NT2/D1 (cell line): ENCODE measurements around the gene TMEM63A.
"Not testable (repeated sequence)": the region's sequence is repeated elsewhere in the genome, so short reads cannot be mapped to it uniquely, and the experiment has no call there.

Experiments used
- DNase-seq: peaks from one replicate; pipeline ENCODE4 v3.0.0-alpha.2; 2011; ENCODE audit warnings: low read depth, low spot score
- H3K27me3 ChIP-seq: 2 replicates; pipeline ENCODE4 v1.6.0; 2011; ENCODE audit warnings: mild to moderate bottlenecking; ENCODE audit not compliant: insufficient read length, insufficient read depth
- H3K36me3 ChIP-seq: 2 replicates; pipeline ENCODE4 v1.6.1; 2011; ENCODE audit warnings: mild to moderate bottlenecking, low read length, mixed read lengths; ENCODE audit not compliant: insufficient read depth, insufficient read length
- H3K4me1 ChIP-seq: 2 replicates; pipeline ENCODE4 v1.5.1; 2011; ENCODE audit not compliant: insufficient read depth, insufficient read length
- H3K4me3 ChIP-seq: 2 replicates; pipeline ENCODE4 v1.5.1; 2011; ENCODE audit warnings: low read depth; ENCODE audit not compliant: insufficient read length
- H3K9ac ChIP-seq: 2 replicates; pipeline ENCODE4 v1.6.0; 2011; ENCODE audit warnings: low read depth; ENCODE audit not compliant: insufficient read length
- H3K9me3 ChIP-seq: 2 replicates; pipeline ENCODE4 v1.5.1; 2011; ENCODE audit warnings: mild to moderate bottlenecking, low read length; ENCODE audit not compliant: insufficient read depth
- SUZ12 ChIP-seq: IDR thresholded peaks from 2 replicates; pipeline ENCODE4 v1.6.1; 2011; ENCODE audit not compliant: insufficient read length, insufficient read depth; ENCODE audit errors: extremely low read depth
- YY1 ChIP-seq: IDR thresholded peaks from 2 replicates; pipeline ENCODE4 v1.6.1; 2011; ENCODE audit not compliant: insufficient read length, insufficient read depth
- ZNF274 ChIP-seq: IDR thresholded peaks from 2 replicates; pipeline ENCODE4 v1.6.1; 2011; ENCODE audit warnings: mild to moderate bottlenecking, low read depth, low read length

The TMEM63A gene

DNA sequence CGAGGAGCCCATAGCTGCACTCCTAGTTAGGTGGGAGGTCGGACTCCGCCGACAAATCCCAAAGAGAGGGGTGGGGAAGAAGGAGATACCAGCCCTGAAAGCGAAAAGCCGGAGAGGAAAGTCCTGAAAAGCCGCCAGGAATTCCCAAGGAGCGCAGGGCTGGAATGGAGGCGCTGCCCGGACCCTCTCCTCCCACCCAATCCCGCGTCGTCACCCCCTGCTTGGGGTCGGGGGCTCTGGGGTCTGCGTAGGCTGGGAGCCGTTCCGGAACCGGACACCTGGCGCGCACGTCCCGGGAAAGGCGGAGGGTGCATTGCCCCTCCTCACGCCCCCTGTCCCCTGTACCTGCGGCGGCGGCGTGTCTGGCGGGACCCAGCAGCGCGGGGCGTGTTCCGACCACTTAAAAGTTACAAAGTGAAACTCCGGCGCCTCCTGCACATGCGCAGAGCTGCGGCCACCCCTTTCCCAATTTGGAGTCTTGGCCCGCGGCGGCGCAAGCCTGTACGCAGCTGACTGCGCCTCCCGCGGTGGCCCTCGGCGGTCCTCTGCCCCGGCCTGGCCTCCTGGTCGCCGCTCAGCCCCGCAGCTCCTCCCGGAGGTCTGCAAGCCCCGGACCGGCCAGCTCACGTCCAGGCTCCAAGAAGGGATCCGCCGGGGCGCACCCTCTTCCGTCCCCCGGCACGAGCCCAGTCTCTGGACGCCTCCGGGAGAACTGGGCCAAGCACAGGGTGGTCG is at the start of gene TMEM63A:
TSS of gene TMEM63A (minus strand) at position 422 of the 735 bp plus-strand sequence. CDS start 4,800 bp downstream, outside the sequence.
- Histone ChIP-seq H3K4me1 (peaks cover 20% of the 10 kb centered on the region), H3K9me3 (no peaks in the 10 kb centered on the region), H3K4me3 (peak within 1 kb of the TSS; percentile 77), H3K27me3 (peaks cover 6% of the 10 kb centered on the region), H3K9ac (peak within 1 kb of the TSS; percentile 95), H3K36me3 (peaks cover 29% of the 10 kb centered on the region)
- TF ChIP-seq YY1 (peak; percentile 3), SUZ12 (no peak)
- DNase-seq: peak; percentile 90

- TF ChIP-seq SUZ12 (no peak), ZNF274 (no peak)
- Histone ChIP-seq H3K4me3 (no peak overlapping the region), H3K9ac (no peak overlapping the region), H3K4me1 (peaks cover 3% of the 10 kb centered on the region), H3K9me3 (no peaks in the 10 kb centered on the region), H3K27me3 (no peaks in the 10 kb centered on the region), H3K36me3 (no peaks in the 10 kb centered on the region)
- no peak for DNase-seq
These were observed 49.3 kb upstream of the TMEM63A start for GRCh38 chr1:225931270-225932136.

- no peak overlapping the region for H3K9ac ChIP-seq
These were observed 48.4 kb upstream of the TMEM63A start for GRCh38 chr1:225930566-225930965.

GRCh38 chr1:225929462-225929861 is 47.3 kb upstream of the TMEM63A start:
- H3K4me3 ChIP-seq, H3K4me1 ChIP-seq, H3K27me3 ChIP-seq, DNase-seq, H3K9me3 ChIP-seq, H3K36me3 ChIP-seq, H3K9ac ChIP-seq: not testable (repeated sequence)

More at GRCh38 chr1:225930566-225930965, 48.4 kb upstream of the TMEM63A start:
- Histone ChIP-seq H3K4me3 (no peak overlapping the region), H3K27me3 (no peaks in the 10 kb centered on the region), H3K9me3 (no peaks in the 10 kb centered on the region), H3K36me3 (no peaks in the 10 kb centered on the region), H3K4me1 (peaks cover 3% of the 10 kb centered on the region)
- no peak for TF ChIP-seq YY1
- no peak for TF ChIP-seq SUZ12
- DNase-seq: no peak

DNA sequence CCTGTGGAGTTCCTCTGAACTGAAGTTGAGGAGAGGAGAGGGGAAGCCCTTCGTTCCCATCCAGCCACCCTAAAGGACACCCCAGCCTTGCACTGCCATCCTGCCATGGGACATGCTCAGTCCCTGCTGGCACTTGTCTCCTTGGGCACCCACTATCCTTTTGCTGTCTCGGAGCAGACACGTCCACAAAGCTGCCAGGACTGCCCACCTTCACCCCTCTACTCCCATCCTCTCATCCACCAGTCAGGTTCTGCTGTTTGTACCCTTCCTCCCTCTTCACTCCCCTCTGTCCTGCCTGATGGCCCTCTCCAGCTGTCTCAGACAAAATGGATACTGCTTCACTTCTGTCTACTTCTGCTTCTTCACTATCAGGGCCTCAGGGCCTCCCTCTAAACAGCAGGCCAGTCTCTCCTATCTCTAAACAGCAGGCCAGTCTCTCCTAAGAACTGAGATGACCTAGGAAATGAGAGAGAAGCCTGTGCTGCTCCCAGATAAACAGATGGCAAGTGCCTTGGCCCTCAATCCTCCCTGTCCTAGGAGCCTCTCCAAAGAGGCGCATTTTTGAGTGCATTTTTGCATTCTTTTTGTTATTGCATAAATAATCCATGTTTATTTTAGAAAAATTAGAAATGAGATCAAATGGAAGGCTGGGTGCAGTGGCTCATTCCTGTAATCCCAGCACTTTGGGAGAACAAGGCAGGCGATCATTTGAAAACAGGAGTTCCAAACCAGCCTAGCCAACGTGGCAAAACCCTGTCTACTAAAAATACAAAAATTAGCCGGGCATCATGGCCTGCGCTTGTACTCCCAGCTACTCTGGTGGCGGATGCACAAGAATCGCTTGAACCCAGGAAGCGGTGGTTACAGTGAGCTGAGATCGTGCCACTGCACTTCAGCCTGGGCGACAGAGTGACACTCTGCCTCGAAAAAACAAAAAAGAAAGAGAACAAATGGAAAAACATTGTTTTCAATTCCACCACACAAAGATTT is 46.3 kb upstream of the TMEM63A start:
- no peak overlapping the region for H3K4me3 ChIP-seq
- no peaks in the 10 kb centered on the region for H3K27me3 ChIP-seq
- H3K9ac ChIP-seq: no peak overlapping the region
- TF ChIP-seq ZNF274: no peak
- TF ChIP-seq YY1: no peak
- TF ChIP-seq SUZ12: no peak
- H3K9me3 ChIP-seq: no peaks in the 10 kb centered on the region
- no peaks in the 10 kb centered on the region for H3K36me3 ChIP-seq
- DNase-seq: no peak
- H3K4me1 ChIP-seq: peaks cover 3% of the 10 kb centered on the region

- H3K9ac ChIP-seq: no peak overlapping the region
- H3K4me3 ChIP-seq: no peak overlapping the region
- peaks cover 15% of the 10 kb centered on the region for H3K4me1 ChIP-seq
- no peaks in the 10 kb centered on the region for H3K27me3 ChIP-seq
- no peaks in the 10 kb centered on the region for H3K9me3 ChIP-seq
- TF ChIP-seq ZNF274 (no peak), SUZ12 (no peak), YY1 (no peak)
- peaks cover 14% of the 10 kb centered on the region for H3K36me3 ChIP-seq
- no peak for DNase-seq
These were observed 44.5 kb upstream of the TMEM63A start for GRCh38 chr1:225926551-225927113.
